H54 (cell line): ENCODE results near the gene IRF2.
"Not testable (repeated sequence)": the region's sequence is repeated elsewhere in the genome, so short reads cannot be mapped to it uniquely, and the experiment has no call there.

Experiments used
- DNase-seq: peaks from one replicate; pipeline ENCODE4 v3.0.0; 2011; ENCODE audit warnings: low spot score, mixed read lengths; ENCODE audit not compliant: insufficient read length
- FAIRE-seq: peaks from 3 replicates; lab custom pipeline; 2011; peaks lifted over from hg19 to GRCh38; lab: Jason Lieb, UNC
- POLR2A ChIP-seq: IDR thresholded peaks from 2 replicates; pipeline ENCODE4 v1.6.1; 2011; ENCODE audit warnings: low read depth, mild to moderate bottlenecking, low read length

The IRF2 gene

DNA sequence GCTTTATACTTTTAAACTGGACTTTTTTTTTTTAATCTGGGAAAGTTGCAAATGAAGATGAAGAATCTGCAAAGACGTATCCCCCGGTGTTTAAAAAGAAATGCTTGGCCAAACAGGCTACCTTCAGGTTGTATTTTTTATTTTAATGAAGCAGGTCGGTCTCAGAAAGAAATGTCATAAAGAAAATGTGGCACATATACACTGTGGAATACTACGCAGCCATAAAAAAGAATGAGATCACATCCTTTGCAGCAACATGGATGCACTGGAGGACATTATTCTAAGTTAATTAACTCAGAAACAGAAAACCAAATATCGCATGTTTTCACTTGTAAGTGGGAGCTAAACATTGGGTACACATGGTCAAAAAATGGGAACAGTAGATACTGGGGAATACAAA is 123.4 kb downstream of the IRF2 start:
- no peak for FAIRE-seq
- DNase-seq: no peak
- no peak for TF ChIP-seq POLR2A

GRCh38 chr4:184350213-184350817 is 124.0 kb downstream of the IRF2 start:
- no peak for TF ChIP-seq POLR2A
- DNase-seq (no peak), FAIRE-seq (no peak)

GRCh38 chr4:184349283-184350039 is 124.9 kb downstream of the IRF2 start:
- no peak for TF ChIP-seq POLR2A
- DNase-seq: no peak
- no peak for FAIRE-seq

GRCh38 chr4:184348311-184349233 is 125.8 kb downstream of the IRF2 start:
- FAIRE-seq (no peak), DNase-seq (no peak)
- TF ChIP-seq POLR2A: no peak

DNA sequence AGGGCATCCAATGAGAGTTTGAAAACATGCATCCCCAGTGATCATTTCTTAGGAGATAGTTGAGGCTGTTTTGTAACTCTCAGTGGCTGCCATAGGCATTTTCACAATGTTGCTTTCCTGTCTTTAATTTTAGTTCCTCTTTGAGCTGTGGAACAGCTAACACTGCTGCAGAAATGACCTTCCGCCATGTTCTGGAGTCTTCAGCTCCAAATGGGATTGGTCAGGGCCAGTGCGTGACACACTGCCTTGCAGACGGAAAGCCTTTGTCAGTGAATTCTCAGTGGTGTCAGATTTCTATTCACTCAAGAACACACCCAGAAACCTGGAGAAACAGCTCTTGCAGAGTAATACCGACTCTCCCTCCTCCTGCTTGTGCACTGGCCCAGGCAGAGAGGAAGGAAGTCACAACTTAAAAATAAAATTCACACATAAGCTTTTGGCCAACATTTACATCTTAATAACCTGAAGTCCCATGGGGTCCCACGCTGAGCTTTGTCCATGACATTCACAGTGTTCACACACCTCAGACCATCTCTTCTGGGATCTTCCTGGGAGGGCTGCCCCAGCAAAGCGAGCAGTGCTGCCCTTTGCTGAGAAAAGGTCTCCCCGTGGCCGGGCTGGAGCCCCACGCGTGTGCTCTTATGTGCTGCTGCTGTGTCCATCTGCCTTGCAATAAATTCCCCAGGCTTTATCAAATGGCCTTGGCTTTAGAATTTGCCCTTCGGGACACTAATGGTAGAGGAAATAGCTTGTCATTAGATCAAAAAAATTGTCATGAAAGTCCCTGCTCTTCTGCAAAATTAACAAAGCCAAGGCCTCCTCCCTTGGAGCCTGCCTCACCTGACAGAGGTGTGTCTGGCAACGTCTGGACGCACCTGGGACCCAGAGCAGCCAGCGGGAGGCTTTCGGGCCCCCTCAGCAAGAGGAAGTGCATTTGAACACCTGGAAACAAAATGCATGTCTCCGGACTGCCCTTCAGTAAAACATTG is 126.8 kb downstream of the IRF2 start:
- FAIRE-seq: no peak
- TF ChIP-seq POLR2A: no peak
- DNase-seq: no peak

DNA sequence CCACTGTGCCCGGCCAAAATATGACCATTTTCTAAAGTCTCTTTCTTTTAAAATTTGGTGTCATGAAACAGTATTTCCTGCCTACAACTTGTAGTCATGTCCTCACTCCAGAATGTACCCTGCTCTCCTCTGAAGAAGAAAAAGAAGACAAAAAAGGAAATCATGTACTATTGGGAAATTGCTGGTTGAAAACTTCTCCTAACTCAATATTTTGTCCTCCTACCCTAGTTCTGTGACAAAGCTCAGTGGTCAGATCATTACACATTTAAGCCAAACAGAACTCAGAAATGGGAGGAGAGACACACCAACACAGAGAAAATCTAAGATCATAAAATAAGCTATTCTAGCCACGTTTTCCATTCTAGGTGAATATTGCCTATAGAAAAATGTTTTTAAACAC is 127.7 kb downstream of the IRF2 start:
- DNase-seq: no peak
- no peak for FAIRE-seq
- no peak for TF ChIP-seq POLR2A

DNA sequence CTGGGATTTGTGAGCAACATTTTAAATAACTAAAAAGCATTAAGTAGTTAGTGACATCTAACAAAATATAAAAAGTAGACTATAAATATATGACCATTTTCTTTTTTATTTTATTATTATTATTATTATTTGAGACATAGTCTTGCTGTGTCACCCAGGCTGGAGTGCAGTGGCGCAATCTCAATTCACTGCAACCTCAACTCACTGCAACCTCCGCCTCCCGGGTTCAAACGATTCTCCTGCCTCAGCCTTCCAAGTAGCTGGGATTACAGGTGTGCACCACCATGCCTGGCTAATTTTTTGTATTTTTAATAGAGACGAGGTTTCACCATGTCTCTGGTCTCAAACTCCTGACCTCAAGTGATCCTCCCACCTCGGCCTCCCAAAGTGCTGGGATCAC is 128.1 kb downstream of the IRF2 start:
- DNase-seq, FAIRE-seq: not testable (repeated sequence)

DNA sequence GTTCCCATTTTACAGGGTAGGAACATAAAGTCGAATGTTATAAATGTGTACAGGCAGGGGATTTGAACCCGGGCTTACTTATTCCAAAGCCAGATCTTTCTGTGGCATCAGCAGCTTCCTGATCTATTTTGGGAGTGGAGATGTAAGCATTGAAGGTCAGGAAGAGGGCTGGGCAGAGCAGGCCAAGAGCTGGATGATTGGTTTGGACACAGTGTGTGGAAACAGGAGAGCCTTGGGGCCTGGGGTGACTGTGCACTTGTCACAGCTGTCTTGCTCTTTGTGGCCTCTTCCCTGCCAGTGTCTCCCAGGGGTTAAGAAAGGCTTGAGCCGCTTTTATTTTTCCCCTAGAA is 128.8 kb downstream of the IRF2 start:
- FAIRE-seq (no peak), DNase-seq (no peak)
- TF ChIP-seq POLR2A: no peak

- TF ChIP-seq POLR2A: no peak
- DNase-seq (no peak), FAIRE-seq (no peak)
Measured at GRCh38 chr4:184344899-184345572, 129.3 kb downstream of the IRF2 start.

GRCh38 chr4:184344435-184344834 is 129.9 kb downstream of the IRF2 start:
- DNase-seq (no peak), FAIRE-seq (no peak)
- no peak for TF ChIP-seq POLR2A

- DNase-seq (peak; percentile 49), FAIRE-seq (no peak)
- TF ChIP-seq POLR2A: 0 out of 2 replicates have a peak, but pooled peaks have one; percentile 20
Measured at GRCh38 chr4:184343502-184344177, 130.7 kb downstream of the IRF2 start.

DNA sequence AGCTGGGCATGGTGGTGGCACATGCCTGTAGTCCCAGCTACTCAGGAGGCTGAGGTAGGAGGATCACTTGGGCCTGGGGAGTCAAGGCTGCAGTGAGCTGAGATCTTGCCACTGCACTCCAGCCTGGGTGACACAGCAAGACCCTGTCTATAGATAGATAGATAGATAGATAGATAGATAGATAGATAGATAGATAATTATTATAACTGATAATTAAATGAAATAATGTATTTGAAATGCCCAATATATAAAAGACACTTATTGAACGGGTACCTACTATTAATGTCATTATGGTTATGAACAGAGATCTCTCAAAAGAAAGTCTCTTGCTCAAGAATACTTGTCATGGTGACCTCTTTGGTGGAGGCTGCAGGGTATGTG is 131.5 kb downstream of the IRF2 start:
- not testable (repeated sequence) for FAIRE-seq, DNase-seq
